ENCODE results near the gene C14orf93. TPM values are rescaled to one million over a fixed set of nuclear protein-coding genes. Genes with fewer than 3 reads are reported as not detected.

Gene C14orf93
- total and polyA plus RNA-seq, 2 donors (not counting 1 experiment from before 2014, with no cell fraction given): 17.9 to 26.8 TPM

DNA sequence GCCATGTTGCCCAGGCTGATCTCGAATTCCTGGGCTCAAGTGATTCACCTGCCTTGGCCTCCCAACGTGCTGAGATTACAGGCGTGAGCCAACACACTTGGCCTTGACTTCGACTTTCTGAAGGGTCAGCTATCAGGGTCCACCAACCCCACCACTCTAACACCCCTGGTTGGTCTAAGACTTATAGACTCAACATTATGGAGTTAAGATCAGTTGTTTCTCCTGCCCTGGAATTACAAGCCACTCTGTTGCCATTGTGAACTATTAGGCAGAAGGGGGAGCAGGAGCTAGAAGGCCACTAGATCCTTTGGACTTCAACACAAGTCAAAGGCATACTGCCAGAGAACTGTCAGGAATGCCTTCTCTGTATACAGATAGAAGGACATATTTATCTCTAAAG, 30.2 kb upstream of the C14orf93 start:
- no peak overlapping the region for H3K4me3 Mint-ChIP-seq

More for the DNA sequence above, 30.2 kb upstream of the C14orf93 start:
- no peaks in the 10 kb centered on the region for H4K20me1 ChIP-seq (ENCODE audit: control insufficient read depth, insufficient read depth, low read length, poor library complexity, severe bottlenecking)
- 90% methylated on average over 3 of the region's 4 CpGs for WGBS (ENCODE audit: insufficient coverage)
- no peak overlapping the region for H3K27ac ChIP-seq (ENCODE audit: low read length in 2 of 2)
- Mint-ChIP-seq H3K27ac (no peak overlapping the region), H3K27me3 (no peaks in the 10 kb centered on the region), H3K4me1 (peaks cover 8% of the 10 kb centered on the region), H3K9me3 (ENCODE audit: insufficient read depth) (no peaks in the 10 kb centered on the region)
- DNase-seq (no peak), ATAC-seq (ENCODE audit: low read depth) (no peak)
- H3K9me3 ChIP-seq (ENCODE audit: control extremely low read depth in 1 of 3, control insufficient read depth in 2 of 3, insufficient read depth in 1 of 3, low read length in 2 of 3): no peaks in the 10 kb centered on the region
- POLR2A ChIA-PET: interaction anchor here (0.7 kb wide), 2 partner anchors 33 to 80 kb away, joined by 3 to 6 read pairs; no protein-coding TSS in a partner anchor
- H3K4me2 ChIP-seq (replicated peaks; ENCODE audit: low read depth, low read length, poor library complexity, severe bottlenecking): no peak overlapping the region
- CTCF ChIA-PET: interaction anchor here (0.5 to 1.9 kb wide), 8 partner anchors 9 to 458 kb away, joined by 3 to 8 read pairs (median 4); no protein-coding TSS in a partner anchor
- H3K9ac ChIP-seq (ENCODE audit: low read length): no peak overlapping the region
- TF ChIP-seq EZH2 (IDR thresholded peaks at IDR 0.05; ENCODE audit: borderline replicate concordance, insufficient read depth, low read depth, low read length, poor library complexity, severe bottlenecking): no peak
- TF ChIP-seq, protein P1, sequence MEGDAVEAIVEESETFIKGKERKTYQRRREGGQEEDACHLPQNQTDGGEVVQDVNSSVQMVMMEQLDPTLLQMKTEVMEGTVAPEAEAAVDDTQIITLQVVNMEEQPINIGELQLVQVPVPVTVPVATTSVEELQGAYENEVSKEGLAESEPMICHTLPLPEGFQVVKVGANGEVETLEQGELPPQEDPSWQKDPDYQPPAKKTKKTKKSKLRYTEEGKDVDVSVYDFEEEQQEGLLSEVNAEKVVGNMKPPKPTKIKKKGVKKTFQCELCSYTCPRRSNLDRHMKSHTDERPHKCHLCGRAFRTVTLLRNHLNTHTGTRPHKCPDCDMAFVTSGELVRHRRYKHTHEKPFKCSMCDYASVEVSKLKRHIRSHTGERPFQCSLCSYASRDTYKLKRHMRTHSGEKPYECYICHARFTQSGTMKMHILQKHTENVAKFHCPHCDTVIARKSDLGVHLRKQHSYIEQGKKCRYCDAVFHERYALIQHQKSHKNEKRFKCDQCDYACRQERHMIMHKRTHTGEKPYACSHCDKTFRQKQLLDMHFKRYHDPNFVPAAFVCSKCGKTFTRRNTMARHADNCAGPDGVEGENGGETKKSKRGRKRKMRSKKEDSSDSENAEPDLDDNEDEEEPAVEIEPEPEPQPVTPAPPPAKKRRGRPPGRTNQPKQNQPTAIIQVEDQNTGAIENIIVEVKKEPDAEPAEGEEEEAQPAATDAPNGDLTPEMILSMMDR (IDR thresholded peaks at IDR 0.05): no peak
- no peak overlapping the region for H3K4me3 ChIP-seq (ENCODE audit: control extremely low read depth in 1 of 5, extremely low read depth in 1 of 5, insufficient read depth in 1 of 5, low read depth in 2 of 5, low read length in 4 of 5)
- H3K4me1 ChIP-seq (ENCODE audit: control insufficient read depth in 2 of 2, insufficient read depth in 2 of 2, low read length in 2 of 2): peaks cover 6% of the 10 kb centered on the region in 2 donors
- H2AFZ ChIP-seq (ENCODE audit: insufficient read depth, low read depth, low read length, poor library complexity, severe bottlenecking): no peak overlapping the region
- H3K79me2 ChIP-seq (ENCODE audit: control insufficient read depth, insufficient read depth, low read length): no peaks in the 10 kb centered on the region
- H3K27me3 ChIP-seq (replicated peaks in 1 of 4; ENCODE audit: control extremely low read depth in 1 of 4, control insufficient read depth in 3 of 4, insufficient read depth in 4 of 4, low read length in 3 of 4): peaks cover 0 to 4% (median 0%) of the 10 kb centered on the region in 4 experiments
- intact Hi-C loops (cut with micrococcal nuclease): no loop called here
- no peaks in the 10 kb centered on the region for H3K36me3 ChIP-seq (replicated peaks in 1 of 2; ENCODE audit: control extremely low read depth in 1 of 2, control insufficient read depth in 1 of 2, extremely low read depth in 1 of 2, insufficient read depth in 2 of 2, low read length in 1 of 2)
